HEK293 (cell line): ENCODE results near the gene EID3.

Experiments
- CTCF ChIA-PET: fragments of 350-600 bp; formaldehyde crosslinking; extraction: SDS; loops from one replicate; lab custom pipeline; 2021; ENCODE audit warnings: antibody characterized with exemption; lab: Yijun Ruan, JAX
- POLR2A ChIA-PET: fragments of 300-600 bp; formaldehyde crosslinking; extraction: SDS; loops from one replicate; lab custom pipeline; 2020; ENCODE audit warnings: antibody characterized with exemption, inconsistent platforms; lab: Yijun Ruan, JAX
- H3K27ac ChIP-seq: fragments of 200-500 bp; sonication (Bioruptor generic); 2 replicates; pipeline ENCODE4 v1.5.1; 2014; ENCODE audit warnings: low read depth, low read length, control low read depth, inconsistent platforms; ENCODE audit errors: extremely low read depth
- H3K36me3 ChIP-seq, 2 experiments: fragments of 200-500 bp in 1 of 2; sonication (Bioruptor generic) in 1 of 2; 1 replicate in 1 of 2; 2 replicates in 1 of 2; pipeline ENCODE4 v1.5.1; 2014 to 2017; ENCODE audit warnings: inconsistent platforms in 2 of 2, low read length in 2 of 2; ENCODE audit not compliant: control insufficient read depth in 2 of 2, insufficient read depth in 1 of 2
- H3K4me1 ChIP-seq: fragments of 200-500 bp; sonication (Bioruptor generic); 2 replicates; pipeline ENCODE4 v1.5.1; 2014; ENCODE audit warnings: mild to moderate bottlenecking, low read length, inconsistent platforms; ENCODE audit not compliant: control insufficient read depth, insufficient read depth
- H3K4me3 ChIP-seq: 2 replicates; pipeline ENCODE4 v1.5.1; 2011; ENCODE audit warnings: low read depth, mild to moderate bottlenecking, control low read depth, low read length, moderate library complexity
- H3K9me3 ChIP-seq: fragments of 200-500 bp; sonication (Bioruptor generic); 2 replicates; pipeline ENCODE4 v1.5.1; 2014; ENCODE audit warnings: low read depth, low read length, inconsistent platforms; ENCODE audit not compliant: control insufficient read depth, insufficient read depth
- ZEB2 ChIP-seq: fragments of 450-650 bp; formaldehyde crosslinking; IDR thresholded peaks from 2 replicates; pipeline ENCODE4 v1.5.1; 2016; ENCODE audit warnings: missing biosample characterization, missing genetic modification characterization
- ZNF114 ChIP-seq: fragments of 450-650 bp; formaldehyde crosslinking; IDR thresholded peaks from 2 replicates; pipeline ENCODE4 v1.5.0; 2017; ENCODE audit warnings: missing biosample characterization, missing genetic modification characterization
- ZNF169 ChIP-seq: fragments of 450-650 bp; formaldehyde crosslinking; IDR thresholded peaks from 2 replicates; pipeline ENCODE4 v1.5.1; 2016; ENCODE audit warnings: missing biosample characterization, missing genetic modification characterization
- ZNF350 ChIP-seq: fragments of 450-650 bp; formaldehyde crosslinking; IDR thresholded peaks from 2 replicates; pipeline ENCODE4 v1.5.0; 2017; ENCODE audit warnings: missing biosample characterization, mild to moderate bottlenecking, missing genetic modification characterization
- ZNF426 ChIP-seq: fragments of 450-650 bp; formaldehyde crosslinking; IDR thresholded peaks from 2 replicates; pipeline ENCODE4 v1.5.1; 2017; ENCODE audit warnings: missing biosample characterization, missing genetic modification characterization, mild to moderate bottlenecking, inconsistent platforms, moderate library complexity
- ZNF530 ChIP-seq: fragments of 450-650 bp; formaldehyde crosslinking; IDR thresholded peaks from 2 replicates; pipeline ENCODE4 v1.5.1; 2016; ENCODE audit warnings: low read depth, missing biosample characterization, missing genetic modification characterization
- ZNF558 ChIP-seq: fragments of 450-650 bp; formaldehyde crosslinking; IDR thresholded peaks from 2 replicates; pipeline ENCODE4 v1.5.1; 2016; ENCODE audit warnings: missing biosample characterization, missing genetic modification characterization
- ZNF600 ChIP-seq: fragments of 450-650 bp; formaldehyde crosslinking; IDR thresholded peaks from 2 replicates; pipeline ENCODE4 v1.5.1; 2016; ENCODE audit warnings: missing biosample characterization, missing genetic modification characterization
- ZNF629 ChIP-seq: fragments of 450-650 bp; formaldehyde crosslinking; IDR thresholded peaks from 2 replicates; pipeline ENCODE4 v1.5.1; 2017; ENCODE audit warnings: missing biosample characterization, missing genetic modification characterization
- TF ChIP-seq, protein P1 (sequence below): fragments of 450-650 bp; formaldehyde crosslinking; IDR thresholded peaks from 2 replicates; pipeline ENCODE4 v1.5.1; 2016; ENCODE audit warnings: missing biosample characterization, missing genetic modification characterization, low read depth
- TF ChIP-seq, protein P2 (sequence below): fragments of 450-650 bp; formaldehyde crosslinking; IDR thresholded peaks from 2 replicates; pipeline ENCODE4 v1.5.1; 2016; ENCODE audit warnings: missing biosample characterization, missing genetic modification characterization
- TF ChIP-seq, protein P3 (sequence below): fragments of 450-650 bp; formaldehyde crosslinking; IDR thresholded peaks from 2 replicates; pipeline ENCODE4 v1.5.1; 2017; ENCODE audit warnings: missing biosample characterization, missing genetic modification characterization

The EID3 gene

DNA sequence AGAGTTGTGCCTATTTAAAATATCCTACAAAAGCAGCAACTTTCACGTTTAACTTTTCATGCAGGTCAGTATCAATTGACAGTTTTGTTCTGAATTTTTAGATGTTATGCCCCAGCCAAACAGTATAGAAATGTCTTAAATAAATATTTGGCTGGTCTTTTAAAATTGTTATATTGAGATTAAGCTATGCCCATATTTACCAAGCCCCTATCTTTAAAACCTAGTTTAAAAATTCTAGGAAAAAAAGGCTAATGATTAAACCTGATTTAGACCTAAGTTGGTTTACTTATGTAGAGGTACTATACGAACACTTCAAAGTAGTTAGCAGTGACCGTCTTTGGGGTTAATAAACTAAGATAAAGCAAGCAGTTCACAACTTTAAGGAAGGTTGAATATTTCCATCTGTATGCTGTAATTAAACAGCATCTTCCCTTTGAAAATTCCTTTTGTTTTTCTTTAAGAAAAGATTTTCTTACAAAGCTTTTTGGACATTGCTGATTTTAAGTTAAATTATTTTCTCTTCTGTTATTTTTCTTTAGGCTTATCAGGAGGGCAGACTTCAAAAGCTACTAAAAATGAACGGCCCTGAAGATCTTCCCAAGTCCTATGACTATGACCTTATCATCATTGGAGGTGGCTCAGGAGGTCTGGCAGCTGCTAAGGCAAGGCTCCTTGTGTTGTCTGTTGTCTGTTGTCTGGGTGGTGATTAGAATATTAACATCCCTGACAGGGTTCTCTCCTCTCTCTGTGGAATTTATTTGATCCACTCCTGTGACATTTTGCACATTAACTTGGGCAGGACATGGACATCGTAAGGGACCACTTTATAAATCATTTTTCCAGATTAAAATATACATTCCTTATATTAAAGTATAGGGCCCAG, 7.5 kb downstream of the EID3 start:
- TF ChIP-seq ZNF558 (tag by site-specific recombination) (no peak), ZNF530 (tag by site-specific recombination) (no peak)
- TF ChIP-seq, protein P1, sequence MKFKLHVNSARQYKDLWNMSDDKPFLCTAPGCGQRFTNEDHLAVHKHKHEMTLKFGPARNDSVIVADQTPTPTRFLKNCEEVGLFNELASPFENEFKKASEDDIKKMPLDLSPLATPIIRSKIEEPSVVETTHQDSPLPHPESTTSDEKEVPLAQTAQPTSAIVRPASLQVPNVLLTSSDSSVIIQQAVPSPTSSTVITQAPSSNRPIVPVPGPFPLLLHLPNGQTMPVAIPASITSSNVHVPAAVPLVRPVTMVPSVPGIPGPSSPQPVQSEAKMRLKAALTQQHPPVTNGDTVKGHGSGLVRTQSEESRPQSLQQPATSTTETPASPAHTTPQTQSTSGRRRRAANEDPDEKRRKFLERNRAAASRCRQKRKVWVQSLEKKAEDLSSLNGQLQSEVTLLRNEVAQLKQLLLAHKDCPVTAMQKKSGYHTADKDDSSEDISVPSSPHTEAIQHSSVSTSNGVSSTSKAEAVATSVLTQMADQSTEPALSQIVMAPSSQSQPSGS (tag by site-specific recombination): no peak
- CTCF ChIA-PET: interaction anchor here (0.6 kb wide), 1 partner anchor 253 kb away, joined by 3 read pairs; no protein-coding TSS in a partner anchor
- POLR2A ChIA-PET: no interaction called here
- no peaks in the 10 kb centered on the region for H3K9me3 ChIP-seq
- no peak overlapping the region for H3K27ac ChIP-seq
- H3K4me3 ChIP-seq: no peak overlapping the region
- peaks cover 19 to 53% of the 10 kb centered on the region in 2 experiments for H3K36me3 ChIP-seq
- no peaks in the 10 kb centered on the region; the same call in 1 of the 2 replicates for H3K4me1 ChIP-seq

DNA sequence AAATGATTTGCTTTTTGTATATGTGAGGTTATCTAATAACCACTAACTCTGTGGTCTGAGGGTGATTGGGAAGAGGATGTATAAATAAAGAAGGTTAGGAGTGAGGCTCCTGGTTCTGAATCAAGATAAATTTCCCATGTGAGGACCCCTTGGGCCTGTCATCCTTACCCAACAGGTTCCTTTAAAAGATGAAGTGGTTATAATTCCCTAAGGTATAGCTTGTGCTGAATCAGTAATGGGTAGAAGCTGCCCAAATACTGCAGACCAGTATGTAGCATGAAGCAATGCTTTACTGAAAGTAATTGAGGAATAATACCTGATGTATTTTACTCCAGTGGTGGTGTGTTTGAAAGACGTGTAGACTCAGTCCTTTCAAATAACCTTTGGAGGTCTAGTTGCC, 8.7 kb downstream of the EID3 start:
- peaks cover 24 to 62% of the 10 kb centered on the region in 2 experiments for H3K36me3 ChIP-seq
- CTCF ChIA-PET: no interaction called here

DNA sequence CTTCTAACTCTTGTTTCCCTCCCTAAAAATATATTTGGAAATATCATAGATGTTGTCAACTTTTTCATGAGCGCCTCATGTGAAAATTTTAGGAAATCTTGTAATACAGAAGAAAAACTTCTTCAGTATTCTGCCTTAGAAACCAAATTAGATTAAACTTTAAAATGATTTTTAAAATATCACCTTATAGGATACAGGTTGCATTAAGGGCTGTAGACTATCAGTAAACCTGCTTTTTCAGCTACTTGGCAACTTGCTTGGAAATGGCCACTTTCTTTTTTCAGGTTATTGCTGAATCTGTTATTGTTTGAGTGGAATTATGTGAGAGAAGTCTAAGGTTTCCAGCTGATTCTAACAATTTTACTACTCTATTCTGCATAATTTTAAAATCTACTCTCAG, 9.1 kb downstream of the EID3 start:
- H3K4me1 ChIP-seq: no peaks in the 10 kb centered on the region
- no peaks in the 10 kb centered on the region for H3K9me3 ChIP-seq
- no peak overlapping the region for H3K27ac ChIP-seq
- peaks cover 26 to 67% of the 10 kb centered on the region in 2 experiments for H3K36me3 ChIP-seq
- ChIA-PET CTCF (interaction anchor here (0.8 kb wide), 1 partner anchor 135 kb away, joined by 3 read pairs; no protein-coding TSS in a partner anchor), POLR2A (no interaction called here)
- H3K4me3 ChIP-seq: no peak overlapping the region
- no peak for TF ChIP-seq ZNF629 (tag by site-specific recombination)
- no peak for TF ChIP-seq ZEB2 (tag by site-specific recombination)
- TF ChIP-seq ZNF426 (tag by site-specific recombination): no peak
- no peak for TF ChIP-seq ZNF600
- no peak for TF ChIP-seq ZNF350 (tag by site-specific recombination)

More for the DNA sequence above, 8.7 kb downstream of the EID3 start:
- H3K4me3 ChIP-seq: no peak overlapping the region
- POLR2A ChIA-PET: no interaction called here
- TF ChIP-seq, protein P2, sequence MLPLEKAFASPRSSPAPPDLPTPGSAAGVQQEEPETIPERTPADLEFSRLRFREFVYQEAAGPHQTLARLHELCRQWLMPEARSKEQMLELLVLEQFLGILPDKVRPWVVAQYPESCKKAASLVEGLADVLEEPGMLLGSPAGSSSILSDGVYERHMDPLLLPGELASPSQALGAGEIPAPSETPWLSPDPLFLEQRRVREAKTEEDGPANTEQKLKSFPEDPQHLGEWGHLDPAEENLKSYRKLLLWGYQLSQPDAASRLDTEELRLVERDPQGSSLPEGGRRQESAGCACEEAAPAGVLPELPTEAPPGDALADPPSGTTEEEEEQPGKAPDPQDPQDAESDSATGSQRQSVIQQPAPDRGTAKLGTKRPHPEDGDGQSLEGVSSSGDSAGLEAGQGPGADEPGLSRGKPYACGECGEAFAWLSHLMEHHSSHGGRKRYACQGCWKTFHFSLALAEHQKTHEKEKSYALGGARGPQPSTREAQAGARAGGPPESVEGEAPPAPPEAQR: no peak
- TF ChIP-seq, protein P3, sequence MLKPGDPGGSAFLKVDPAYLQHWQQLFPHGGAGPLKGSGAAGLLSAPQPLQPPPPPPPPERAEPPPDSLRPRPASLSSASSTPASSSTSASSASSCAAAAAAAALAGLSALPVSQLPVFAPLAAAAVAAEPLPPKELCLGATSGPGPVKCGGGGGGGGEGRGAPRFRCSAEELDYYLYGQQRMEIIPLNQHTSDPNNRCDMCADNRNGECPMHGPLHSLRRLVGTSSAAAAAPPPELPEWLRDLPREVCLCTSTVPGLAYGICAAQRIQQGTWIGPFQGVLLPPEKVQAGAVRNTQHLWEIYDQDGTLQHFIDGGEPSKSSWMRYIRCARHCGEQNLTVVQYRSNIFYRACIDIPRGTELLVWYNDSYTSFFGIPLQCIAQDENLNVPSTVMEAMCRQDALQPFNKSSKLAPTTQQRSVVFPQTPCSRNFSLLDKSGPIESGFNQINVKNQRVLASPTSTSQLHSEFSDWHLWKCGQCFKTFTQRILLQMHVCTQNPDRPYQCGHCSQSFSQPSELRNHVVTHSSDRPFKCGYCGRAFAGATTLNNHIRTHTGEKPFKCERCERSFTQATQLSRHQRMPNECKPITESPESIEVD (tag by site-specific recombination): no peak
- TF ChIP-seq ZNF114 (tag by site-specific recombination) (no peak), ZNF169 (no peak)
- H3K27ac ChIP-seq: no peak overlapping the region
- H3K4me1 ChIP-seq: no peaks in the 10 kb centered on the region
- H3K9me3 ChIP-seq: no peaks in the 10 kb centered on the region
